ENCODE data around the gene XYLB.
"Not testable (repeated sequence)": the region's sequence is repeated elsewhere in the genome, so short reads cannot be mapped to it uniquely, and the experiment has no call there.

The XYLB gene

DNA sequence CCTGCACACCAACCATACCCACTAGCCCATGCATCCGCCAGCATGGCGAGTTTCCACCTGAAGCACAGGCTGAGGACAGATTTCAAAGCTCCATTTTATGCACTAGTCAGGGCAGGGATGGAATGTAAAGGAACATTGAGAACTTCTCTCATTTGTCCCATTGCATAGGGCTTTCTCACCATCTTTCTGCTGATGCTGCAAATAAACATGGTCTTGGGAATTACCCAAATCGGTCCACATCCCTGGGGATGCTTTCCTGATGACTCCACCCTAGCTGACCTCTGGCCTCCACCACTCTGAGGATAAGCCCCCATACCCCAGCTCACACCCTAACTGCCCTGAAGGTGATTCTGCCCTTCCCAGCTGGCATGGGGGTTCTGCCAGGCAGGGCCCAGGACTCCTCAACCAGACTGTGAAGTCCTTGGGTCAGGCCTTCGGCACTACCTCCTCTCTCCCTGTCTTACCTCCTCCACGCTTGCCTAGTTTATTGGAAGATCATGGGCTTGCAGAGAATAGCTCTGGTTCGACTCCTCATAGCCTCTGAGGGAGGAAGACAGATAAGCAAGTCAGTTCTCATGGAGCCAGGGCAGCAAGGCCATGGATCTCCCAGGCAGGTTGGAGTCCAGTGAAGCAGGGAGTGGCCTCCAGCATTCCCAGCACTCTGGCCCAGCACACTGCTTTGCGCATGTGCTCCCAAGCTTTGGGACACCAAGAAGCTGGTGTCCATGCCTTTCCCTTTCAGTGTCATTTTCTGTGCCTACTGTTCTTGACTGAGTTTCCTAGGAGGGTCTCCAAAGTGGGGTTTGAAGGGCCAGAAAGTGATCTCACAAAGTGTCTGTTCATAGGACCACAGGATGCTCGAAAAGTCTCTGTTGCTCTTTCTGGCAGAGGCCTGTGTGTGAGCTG, 27.6 kb upstream of the XYLB start:
- Histone ChIP-seq H3K4me1 (ENCODE audit: control insufficient read depth in 1 of 2, insufficient read depth in 1 of 2, low read depth in 1 of 2, low read length in 1 of 2) (peaks cover 20 to 29% of the 10 kb centered on the region in 2 experiments), H3K4me3 (ENCODE audit: low read depth in 1 of 2, low read length in 1 of 2) (no peak overlapping the region), H3K9me3 (no peaks in the 10 kb centered on the region), H3K36me3 (no peaks in the 10 kb centered on the region), H3K27me3 (no peaks in the 10 kb centered on the region), H3K27ac (no peak overlapping the region)
- TF ChIP-seq, protein P1, sequence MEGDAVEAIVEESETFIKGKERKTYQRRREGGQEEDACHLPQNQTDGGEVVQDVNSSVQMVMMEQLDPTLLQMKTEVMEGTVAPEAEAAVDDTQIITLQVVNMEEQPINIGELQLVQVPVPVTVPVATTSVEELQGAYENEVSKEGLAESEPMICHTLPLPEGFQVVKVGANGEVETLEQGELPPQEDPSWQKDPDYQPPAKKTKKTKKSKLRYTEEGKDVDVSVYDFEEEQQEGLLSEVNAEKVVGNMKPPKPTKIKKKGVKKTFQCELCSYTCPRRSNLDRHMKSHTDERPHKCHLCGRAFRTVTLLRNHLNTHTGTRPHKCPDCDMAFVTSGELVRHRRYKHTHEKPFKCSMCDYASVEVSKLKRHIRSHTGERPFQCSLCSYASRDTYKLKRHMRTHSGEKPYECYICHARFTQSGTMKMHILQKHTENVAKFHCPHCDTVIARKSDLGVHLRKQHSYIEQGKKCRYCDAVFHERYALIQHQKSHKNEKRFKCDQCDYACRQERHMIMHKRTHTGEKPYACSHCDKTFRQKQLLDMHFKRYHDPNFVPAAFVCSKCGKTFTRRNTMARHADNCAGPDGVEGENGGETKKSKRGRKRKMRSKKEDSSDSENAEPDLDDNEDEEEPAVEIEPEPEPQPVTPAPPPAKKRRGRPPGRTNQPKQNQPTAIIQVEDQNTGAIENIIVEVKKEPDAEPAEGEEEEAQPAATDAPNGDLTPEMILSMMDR (IDR thresholded peaks at IDR 0.05) = no peak

DNA sequence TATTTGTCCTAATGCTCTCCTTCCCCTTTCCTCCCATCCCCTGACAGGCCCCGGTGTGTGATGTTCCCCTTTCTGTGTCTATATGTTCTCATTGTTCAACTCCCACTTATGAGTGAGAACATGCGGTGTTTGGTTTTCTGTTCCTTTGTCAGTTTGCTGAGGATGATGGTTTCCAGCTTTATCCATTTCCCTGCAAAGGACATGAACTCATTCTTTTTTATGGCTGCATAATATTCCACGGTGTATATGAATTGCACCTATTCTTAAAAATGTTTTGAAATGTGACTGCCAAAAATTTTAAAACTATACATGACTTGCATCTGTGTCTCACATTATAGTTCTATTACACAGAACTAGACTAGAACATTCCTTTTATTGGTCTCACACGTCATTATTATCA, 25.9 kb upstream of the XYLB start:
- H3K4me3 ChIP-seq (ENCODE audit: low read depth in 1 of 2, low read length in 1 of 2); H3K36me3 ChIP-seq; H3K27me3 ChIP-seq; H3K9me3 ChIP-seq; H3K27ac ChIP-seq: not testable (repeated sequence)
- H3K4me1 ChIP-seq (ENCODE audit: control insufficient read depth in 1 of 2, insufficient read depth in 1 of 2, low read depth in 1 of 2, low read length in 1 of 2) = peaks cover 20 to 28% of the 10 kb centered on the region in 2 experiments

DNA sequence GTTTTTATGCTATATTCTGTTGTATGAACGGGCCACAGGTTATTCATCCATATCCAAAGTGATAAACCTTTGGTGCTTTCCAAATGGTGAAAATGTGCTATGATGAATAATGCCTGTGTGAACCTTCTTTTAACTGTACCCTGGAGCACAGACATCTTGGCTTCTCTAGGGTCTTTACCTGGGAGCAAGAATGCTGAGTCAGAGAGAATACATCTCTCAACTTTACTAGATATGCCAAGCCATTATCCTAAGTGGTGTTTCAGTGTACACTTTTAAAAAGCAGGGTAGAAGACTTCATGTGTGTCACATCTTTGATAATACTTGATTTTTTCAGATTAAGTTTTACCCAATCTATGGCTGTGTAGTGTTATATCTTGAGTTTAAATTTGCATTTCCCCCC, 23.5 kb upstream of the XYLB start:
- H3K27ac ChIP-seq = no peak overlapping the region
- H3K4me3 ChIP-seq (ENCODE audit: low read depth in 1 of 2, low read length in 1 of 2) = no peak overlapping the region
- H3K9me3 ChIP-seq = no peaks in the 10 kb centered on the region
- H3K4me1 ChIP-seq (ENCODE audit: control insufficient read depth in 1 of 2, insufficient read depth in 1 of 2, low read depth in 1 of 2, low read length in 1 of 2) = peaks cover under 1 to 5% of the 10 kb centered on the region in 2 experiments
- TF ChIP-seq, protein P1 (IDR thresholded peaks at IDR 0.05) = no peak
- no peaks in the 10 kb centered on the region for H3K36me3 ChIP-seq
- no peaks in the 10 kb centered on the region for H3K27me3 ChIP-seq

DNA sequence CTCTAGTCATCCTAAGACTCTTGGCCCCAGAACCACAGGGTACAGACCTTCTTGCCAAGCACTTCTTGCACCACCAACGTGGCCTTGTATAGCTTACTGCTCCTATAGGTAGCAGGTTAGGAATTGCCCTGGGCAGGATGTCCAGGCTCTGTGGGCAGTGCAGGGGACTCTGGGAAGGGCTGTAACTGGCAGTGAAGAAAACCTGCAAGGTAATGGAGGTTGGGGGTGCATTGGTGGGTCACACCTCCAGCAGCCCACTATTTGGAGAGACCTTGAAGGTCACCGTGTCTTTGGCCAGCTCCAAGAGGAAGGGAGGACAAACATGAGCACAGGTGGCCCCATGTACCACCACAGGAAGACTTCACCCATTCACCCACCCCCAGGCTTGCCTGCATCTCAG, 21.3 kb upstream of the XYLB start:
- H3K27ac ChIP-seq = no peak overlapping the region
- no peaks in the 10 kb centered on the region for H3K9me3 ChIP-seq
- TF ChIP-seq, protein P1 (IDR thresholded peaks at IDR 0.05) = no peak
- no peaks in the 10 kb centered on the region for H3K27me3 ChIP-seq
- H3K36me3 ChIP-seq = no peaks in the 10 kb centered on the region
- no peaks in the 10 kb centered on the region for H3K4me1 ChIP-seq (ENCODE audit: control insufficient read depth in 1 of 2, insufficient read depth in 1 of 2, low read depth in 1 of 2, low read length in 1 of 2)
- no peak overlapping the region for H3K4me3 ChIP-seq (ENCODE audit: low read depth in 1 of 2, low read length in 1 of 2)

DNA sequence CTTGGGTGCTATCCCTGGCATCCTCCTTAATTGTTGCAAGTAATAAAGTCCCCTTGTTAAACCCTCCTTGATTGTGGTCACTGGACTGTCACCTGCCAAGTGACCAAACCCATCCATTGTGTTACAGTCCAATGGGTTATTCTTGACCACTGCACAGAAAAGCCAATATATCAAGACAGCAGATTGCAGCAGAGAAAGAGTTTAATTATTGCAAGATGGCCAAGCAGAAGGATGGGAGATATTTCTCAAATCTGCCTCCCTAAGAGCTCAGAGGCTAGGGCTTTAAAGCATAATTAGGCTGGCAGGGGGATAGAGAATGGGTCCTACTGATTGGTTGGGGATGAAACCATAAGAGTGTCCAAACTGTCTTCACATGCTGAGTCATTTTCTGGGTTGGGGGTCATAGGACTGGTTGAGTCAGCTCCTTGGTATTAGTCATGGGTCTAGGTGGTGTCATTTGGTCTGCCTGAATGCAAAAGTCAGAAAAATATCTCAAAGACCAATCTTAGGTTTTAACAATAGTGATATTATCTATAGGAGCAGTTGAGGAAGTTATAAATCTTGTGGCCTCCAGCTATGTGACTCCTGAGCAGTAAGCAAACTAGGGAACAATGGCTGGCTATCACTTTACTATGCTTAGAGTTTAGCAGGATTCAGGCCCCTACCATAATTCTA, 19.1 kb upstream of the XYLB start:
- Histone ChIP-seq H3K4me1 (ENCODE audit: control insufficient read depth in 1 of 2, insufficient read depth in 1 of 2, low read depth in 1 of 2, low read length in 1 of 2) (no peaks in the 10 kb centered on the region), H3K27ac (no peak overlapping the region), H3K36me3 (no peaks in the 10 kb centered on the region), H3K9me3 (no peaks in the 10 kb centered on the region), H3K4me3 (ENCODE audit: low read depth in 1 of 2, low read length in 1 of 2) (no peak overlapping the region), H3K27me3 (no peaks in the 10 kb centered on the region)
- TF ChIP-seq, protein P1 (IDR thresholded peaks at IDR 0.05) = no peak

Measured in neutrophil (primary cell).